ENCODE results near the gene OR10H5.
"Not testable (repeated sequence)": the region's sequence is repeated elsewhere in the genome, so short reads cannot be mapped to it uniquely, and the experiment has no call there.

Gene OR10H5

GRCh38 chr19:15843203-15843893, 55.9 kb downstream of the OR10H5 start:
- ATAC-seq: no peak
- TF ChIP-seq SNAI2 (CRISPR knock-in tag; IDR thresholded peaks at IDR 0.05): no peak
- TF ChIP-seq, protein P1, sequence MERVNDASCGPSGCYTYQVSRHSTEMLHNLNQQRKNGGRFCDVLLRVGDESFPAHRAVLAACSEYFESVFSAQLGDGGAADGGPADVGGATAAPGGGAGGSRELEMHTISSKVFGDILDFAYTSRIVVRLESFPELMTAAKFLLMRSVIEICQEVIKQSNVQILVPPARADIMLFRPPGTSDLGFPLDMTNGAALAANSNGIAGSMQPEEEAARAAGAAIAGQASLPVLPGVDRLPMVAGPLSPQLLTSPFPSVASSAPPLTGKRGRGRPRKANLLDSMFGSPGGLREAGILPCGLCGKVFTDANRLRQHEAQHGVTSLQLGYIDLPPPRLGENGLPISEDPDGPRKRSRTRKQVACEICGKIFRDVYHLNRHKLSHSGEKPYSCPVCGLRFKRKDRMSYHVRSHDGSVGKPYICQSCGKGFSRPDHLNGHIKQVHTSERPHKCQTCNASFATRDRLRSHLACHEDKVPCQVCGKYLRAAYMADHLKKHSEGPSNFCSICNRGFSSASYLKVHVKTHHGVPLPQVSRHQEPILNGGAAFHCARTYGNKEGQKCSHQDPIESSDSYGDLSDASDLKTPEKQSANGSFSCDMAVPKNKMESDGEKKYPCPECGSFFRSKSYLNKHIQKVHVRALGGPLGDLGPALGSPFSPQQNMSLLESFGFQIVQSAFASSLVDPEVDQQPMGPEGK (CRISPR knock-in tag; IDR thresholded peaks at IDR 0.05; ENCODE audit: borderline replicate concordance): no peak
- no peak for TF ChIP-seq PPARA (CRISPR knock-in tag; IDR thresholded peaks at IDR 0.05; ENCODE audit: borderline replicate concordance)
- no peak for TF ChIP-seq ESRRG (CRISPR knock-in tag; IDR thresholded peaks at IDR 0.05)
- no peak for TF ChIP-seq ZNF8 (CRISPR knock-in tag; IDR thresholded peaks at IDR 0.05)
- TF ChIP-seq, protein P2, sequence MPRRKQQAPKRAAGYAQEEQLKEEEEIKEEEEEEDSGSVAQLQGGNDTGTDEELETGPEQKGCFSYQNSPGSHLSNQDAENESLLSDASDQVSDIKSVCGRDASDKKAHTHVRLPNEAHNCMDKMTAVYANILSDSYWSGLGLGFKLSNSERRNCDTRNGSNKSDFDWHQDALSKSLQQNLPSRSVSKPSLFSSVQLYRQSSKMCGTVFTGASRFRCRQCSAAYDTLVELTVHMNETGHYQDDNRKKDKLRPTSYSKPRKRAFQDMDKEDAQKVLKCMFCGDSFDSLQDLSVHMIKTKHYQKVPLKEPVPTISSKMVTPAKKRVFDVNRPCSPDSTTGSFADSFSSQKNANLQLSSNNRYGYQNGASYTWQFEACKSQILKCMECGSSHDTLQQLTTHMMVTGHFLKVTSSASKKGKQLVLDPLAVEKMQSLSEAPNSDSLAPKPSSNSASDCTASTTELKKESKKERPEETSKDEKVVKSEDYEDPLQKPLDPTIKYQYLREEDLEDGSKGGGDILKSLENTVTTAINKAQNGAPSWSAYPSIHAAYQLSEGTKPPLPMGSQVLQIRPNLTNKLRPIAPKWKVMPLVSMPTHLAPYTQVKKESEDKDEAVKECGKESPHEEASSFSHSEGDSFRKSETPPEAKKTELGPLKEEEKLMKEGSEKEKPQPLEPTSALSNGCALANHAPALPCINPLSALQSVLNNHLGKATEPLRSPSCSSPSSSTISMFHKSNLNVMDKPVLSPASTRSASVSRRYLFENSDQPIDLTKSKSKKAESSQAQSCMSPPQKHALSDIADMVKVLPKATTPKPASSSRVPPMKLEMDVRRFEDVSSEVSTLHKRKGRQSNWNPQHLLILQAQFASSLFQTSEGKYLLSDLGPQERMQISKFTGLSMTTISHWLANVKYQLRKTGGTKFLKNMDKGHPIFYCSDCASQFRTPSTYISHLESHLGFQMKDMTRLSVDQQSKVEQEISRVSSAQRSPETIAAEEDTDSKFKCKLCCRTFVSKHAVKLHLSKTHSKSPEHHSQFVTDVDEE (CRISPR knock-in tag; IDR thresholded peaks at IDR 0.05): no peak
- no peak for TF ChIP-seq ZFP3 (CRISPR knock-in tag; IDR thresholded peaks at IDR 0.05)
- TF ChIP-seq, protein P3, sequence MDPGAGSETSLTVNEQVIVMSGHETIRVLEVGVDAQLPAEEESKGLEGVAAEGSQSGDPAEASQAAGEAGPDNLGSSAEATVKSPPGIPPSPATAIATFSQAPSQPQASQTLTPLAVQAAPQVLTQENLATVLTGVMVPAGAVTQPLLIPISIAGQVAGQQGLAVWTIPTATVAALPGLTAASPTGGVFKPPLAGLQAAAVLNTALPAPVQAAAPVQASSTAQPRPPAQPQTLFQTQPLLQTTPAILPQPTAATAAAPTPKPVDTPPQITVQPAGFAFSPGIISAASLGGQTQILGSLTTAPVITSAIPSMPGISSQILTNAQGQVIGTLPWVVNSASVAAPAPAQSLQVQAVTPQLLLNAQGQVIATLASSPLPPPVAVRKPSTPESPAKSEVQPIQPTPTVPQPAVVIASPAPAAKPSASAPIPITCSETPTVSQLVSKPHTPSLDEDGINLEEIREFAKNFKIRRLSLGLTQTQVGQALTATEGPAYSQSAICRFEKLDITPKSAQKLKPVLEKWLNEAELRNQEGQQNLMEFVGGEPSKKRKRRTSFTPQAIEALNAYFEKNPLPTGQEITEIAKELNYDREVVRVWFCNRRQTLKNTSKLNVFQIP (CRISPR knock-in tag; IDR thresholded peaks at IDR 0.05; ENCODE audit: borderline replicate concordance, low read depth): no peak
- TF ChIP-seq ARNTL (CRISPR knock-in tag; IDR thresholded peaks at IDR 0.05; ENCODE audit: borderline replicate concordance, low read depth): no peak
- no peak for TF ChIP-seq TOX (CRISPR knock-in tag; IDR thresholded peaks at IDR 0.05; ENCODE audit: borderline replicate concordance)
- no peak for TF ChIP-seq TCF4 (CRISPR knock-in tag; IDR thresholded peaks at IDR 0.05; ENCODE audit: borderline replicate concordance)
- no peak for TF ChIP-seq BACH2 (CRISPR knock-in tag; IDR thresholded peaks at IDR 0.05; ENCODE audit: borderline replicate concordance)
- no peak for TF ChIP-seq CSRNP3 (CRISPR knock-in tag; IDR thresholded peaks at IDR 0.05)
- no peak for TF ChIP-seq ZFP30 (CRISPR knock-in tag; IDR thresholded peaks at IDR 0.05)
- TF ChIP-seq ZNF70 (CRISPR knock-in tag; IDR thresholded peaks at IDR 0.05): no peak
- TF ChIP-seq CSDC2 (CRISPR knock-in tag; IDR thresholded peaks at IDR 0.05): no peak
- TF ChIP-seq ZNF565 (CRISPR knock-in tag; conservative IDR thresholded peaks at IDR 0.05; ENCODE audit: low read depth): no peak
- no peak for TF ChIP-seq ZC3H10 (CRISPR knock-in tag; IDR thresholded peaks at IDR 0.05)
- TF ChIP-seq GLIS3 (CRISPR knock-in tag; IDR thresholded peaks at IDR 0.05): no peak

DNA sequence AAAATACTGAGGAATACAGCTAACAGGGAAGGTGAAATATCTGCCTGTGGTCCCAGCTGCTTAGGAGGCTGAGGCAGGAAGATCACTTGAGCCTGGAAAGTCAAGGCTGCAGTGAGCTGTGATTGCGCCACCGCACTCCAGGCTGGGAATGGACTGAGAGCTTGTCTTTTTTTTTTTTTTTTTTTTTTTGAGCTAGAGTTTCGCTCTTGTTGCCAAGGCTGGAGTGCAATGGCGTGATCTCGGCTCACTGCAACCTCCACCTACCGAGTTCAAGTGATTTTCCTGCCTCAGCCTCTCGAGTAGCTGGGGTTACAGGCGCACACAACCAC, 56.4 kb downstream of the OR10H5 start:
- ATAC-seq: not testable (repeated sequence)

GRCh38 chr19:15846923-15847322, 59.5 kb downstream of the OR10H5 start:
- TF ChIP-seq PPARA (CRISPR knock-in tag; IDR thresholded peaks at IDR 0.05; ENCODE audit: borderline replicate concordance) (no peak), ZFP3 (CRISPR knock-in tag; IDR thresholded peaks at IDR 0.05) (no peak)
- TF ChIP-seq, protein P2 (CRISPR knock-in tag; IDR thresholded peaks at IDR 0.05): no peak
- ATAC-seq: no peak
